ENCODE measurements around the gene EVI5L. TPM values are rescaled to one million over a fixed set of nuclear protein-coding genes. Genes with fewer than 3 reads are reported as not detected.
A peak's percentile ranks its signal among the peaks of the same experiment; 100 is the strongest.

The EVI5L gene
- total RNA-seq, 2 donors from 2014 or later = 6.0 to 12.9 TPM

- ATAC-seq = no peak
- intact Hi-C loops (cut with DNase I) = no loop called here
- H3K4me1 ChIP-seq = peaks cover 8% of the 10 kb centered on the region
- no peak for DNase-seq
- no peaks in the 10 kb centered on the region for H3K36me3 ChIP-seq (replicated peaks in 1 of 2; ENCODE audit: insufficient read depth in 1 of 2, low read depth in 2 of 2)
- H3K27ac ChIP-seq = no peak overlapping the region
- H3K27me3 ChIP-seq = no peaks in the 10 kb centered on the region
- H3K4me3 ChIP-seq = no peak overlapping the region
- whole genome bisulfite sequencing, 2 donors = 85 to 90% methylated on average over 2 of the region's 2 CpGs
- no peaks in the 10 kb centered on the region for H3K9me3 ChIP-seq
- no peak for TF ChIP-seq POLR2A (IDR thresholded peaks at IDR 0.05)
- no peak for TF ChIP-seq CTCF (IDR thresholded peaks at IDR 0.05)
Measured at GRCh38 chr19:7883796-7884570, 54.0 kb downstream of the EVI5L start.

- no peak overlapping the region for H3K4me3 ChIP-seq
- H3K36me3 ChIP-seq (replicated peaks in 1 of 2; ENCODE audit: insufficient read depth in 1 of 2, low read depth in 2 of 2) = no peaks in the 10 kb centered on the region
- TF ChIP-seq CTCF (IDR thresholded peaks at IDR 0.05) (no peak), POLR2A (IDR thresholded peaks at IDR 0.05) (no peak)
- ATAC-seq (no peak), DNase-seq (no peak)
- 87 to 88% methylated on average over 8 of the region's 8 CpGs for WGBS, 2 donors
- H3K4me1 ChIP-seq = peaks cover 19% of the 10 kb centered on the region
- H3K27me3 ChIP-seq = no peaks in the 10 kb centered on the region
- no peaks in the 10 kb centered on the region for H3K9me3 ChIP-seq
- intact Hi-C loops (cut with DNase I) = no loop called here
- no peak overlapping the region for H3K27ac ChIP-seq
Measured at GRCh38 chr19:7885818-7886217, 55.8 kb downstream of the EVI5L start.

GRCh38 chr19:7887408-7888144 lies 57.6 kb downstream of the EVI5L start:
- no peak for TF ChIP-seq CTCF (IDR thresholded peaks at IDR 0.05)
- TF ChIP-seq POLR2A (IDR thresholded peaks at IDR 0.05) = no peak
- WGBS, 2 donors = 73 to 82% methylated on average over 16 of the region's 16 CpGs
- no peak for ATAC-seq
- Histone ChIP-seq H3K4me3 (no peak overlapping the region), H3K36me3 (replicated peaks in 1 of 2; ENCODE audit: insufficient read depth in 1 of 2, low read depth in 2 of 2) (no peaks in the 10 kb centered on the region), H3K9me3 (no peaks in the 10 kb centered on the region), H3K27me3 (no peaks in the 10 kb centered on the region), H3K27ac (no peak overlapping the region), H3K4me1 (peaks cover 19% of the 10 kb centered on the region)
- DNase-seq = no peak
- intact Hi-C loops (cut with DNase I) = no loop called here

DNA sequence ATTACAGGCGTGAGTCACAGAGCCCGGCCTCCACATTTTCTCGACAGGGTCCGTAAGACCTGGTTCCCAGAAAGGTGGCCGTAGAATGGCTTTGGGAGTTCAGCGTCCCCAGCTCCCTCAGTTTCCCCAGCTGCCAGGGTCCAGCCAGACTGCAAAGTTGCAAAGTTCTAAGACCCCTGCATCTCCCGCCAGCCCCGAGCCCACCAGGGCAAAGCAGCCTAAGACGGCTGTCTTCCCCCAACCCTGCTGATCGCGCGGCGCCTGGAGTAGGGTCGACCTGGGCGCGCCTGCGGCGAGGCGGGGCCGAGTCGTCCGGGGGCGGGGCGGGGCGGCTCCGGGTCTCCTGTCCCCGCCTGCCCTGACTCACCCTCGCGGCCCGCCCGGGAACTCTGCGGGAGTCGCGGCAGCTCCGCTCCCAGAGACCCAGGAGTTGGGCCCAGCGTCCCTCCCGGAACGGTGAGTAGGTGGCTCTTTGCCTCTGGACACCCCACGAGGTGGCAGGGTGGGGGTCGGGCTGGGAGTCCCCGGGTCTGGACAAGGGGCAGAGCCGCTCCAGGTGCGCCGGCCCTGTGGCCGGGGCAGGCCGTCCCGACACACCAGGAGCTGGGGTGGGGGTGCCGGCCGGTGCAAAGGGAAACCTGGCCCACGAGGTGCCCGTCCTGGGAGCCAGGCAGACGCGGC lies 58.3 kb downstream of the EVI5L start, which contains the start of gene LRRC8E:
Gene LRRC8E, plus strand, starts transcription at position 366 of the 681 bp plus-strand sequence. CDS start 7,094 bp downstream, outside the sequence.
- WGBS, 2 donors = 3 to 63% methylated on average over 4 to 43 of the region's 53 CpGs
- intact Hi-C loops (cut with DNase I) = no loop called here
- peaks cover 19% of the 10 kb centered on the region for H3K4me1 ChIP-seq
- no peaks in the 10 kb centered on the region for H3K9me3 ChIP-seq
- peak; percentile 78 to 88 (median 82) for DNase-seq
- H3K4me3 ChIP-seq = peak within 1 kb of the TSS; percentile 43 to 57
- no peaks in the 10 kb centered on the region for H3K27me3 ChIP-seq
- no peaks in the 10 kb centered on the region for H3K36me3 ChIP-seq (replicated peaks in 1 of 2; ENCODE audit: insufficient read depth in 1 of 2, low read depth in 2 of 2)
- peak in 3 of 7 experiments; percentile 1 to 11 (median 11) for TF ChIP-seq CTCF (IDR thresholded peaks at IDR 0.05)
- peak; percentile 80 to 91 (median 84) for TF ChIP-seq POLR2A (IDR thresholded peaks at IDR 0.05)
- H3K27ac ChIP-seq = peak within 1 kb of the TSS; percentile 66 to 81 (median 74)
- ATAC-seq = peak; percentile 98
